Activated CD8-positive, alpha-beta memory T cell treated with anti-CD3 and anti-CD28 coated beads for 1 hour (primary cell): Measurements from ENCODE around the gene DLG2.
"Not testable (repeated sequence)": the region's sequence is repeated elsewhere in the genome, so short reads cannot be mapped to it uniquely, and the experiment has no call there.

Experiments used
- DNase-seq, 2 donors: peaks; one replicate each; pipeline ENCODE4 v3.0.0-alpha.2; 2020; ENCODE audit warnings: low read depth in 1 of 2; ENCODE audit errors: extremely low read depth in 1 of 2

Gene DLG2

GRCh38 chr11:83587797-83588196 lies 2039.3 kb downstream of the DLG2 start:
- not testable (repeated sequence) for DNase-seq

GRCh38 chr11:83583757-83584366 lies 2043.3 kb downstream of the DLG2 start:
- no peak for DNase-seq

- no peak for DNase-seq
Measured at GRCh38 chr11:83574519-83574918, 2052.6 kb downstream of the DLG2 start.

GRCh38 chr11:83572581-83573496 lies 2054.3 kb downstream of the DLG2 start:
- no peak for DNase-seq

- DNase-seq = no peak
Measured at GRCh38 chr11:83571302-83571701, 2055.8 kb downstream of the DLG2 start.

- DNase-seq = no peak
Measured at GRCh38 chr11:83569134-83569805, 2057.9 kb downstream of the DLG2 start.

- no peak for DNase-seq
Measured at GRCh38 chr11:83568516-83568915, 2058.6 kb downstream of the DLG2 start.

GRCh38 chr11:83566950-83567349 lies 2060.2 kb downstream of the DLG2 start:
- DNase-seq = no peak

GRCh38 chr11:83564870-83565269 lies 2062.3 kb downstream of the DLG2 start:
- no peak for DNase-seq

GRCh38 chr11:83558281-83558680 lies 2068.9 kb downstream of the DLG2 start:
- no peak for DNase-seq

GRCh38 chr11:83557653-83558052 lies 2069.5 kb downstream of the DLG2 start:
- DNase-seq = no peak

- DNase-seq = no peak
Measured at GRCh38 chr11:83554876-83555275, 2072.3 kb downstream of the DLG2 start.

GRCh38 chr11:83549984-83550667 lies 2077.0 kb downstream of the DLG2 start:
- DNase-seq = no peak

- no peak for DNase-seq
Measured at GRCh38 chr11:83546368-83546767, 2080.8 kb downstream of the DLG2 start.

- DNase-seq = no peak
Measured at GRCh38 chr11:83545494-83546260, 2081.5 kb downstream of the DLG2 start.

GRCh38 chr11:83544846-83545245 lies 2082.3 kb downstream of the DLG2 start:
- no peak for DNase-seq

GRCh38 chr11:83543706-83544439 lies 2083.3 kb downstream of the DLG2 start:
- DNase-seq = no peak

GRCh38 chr11:83542861-83543260 lies 2084.3 kb downstream of the DLG2 start:
- DNase-seq = no peak

- no peak for DNase-seq
Measured at GRCh38 chr11:83540728-83541127, 2086.4 kb downstream of the DLG2 start.
